ENCODE results near the gene ADI1.
"Not testable (repeated sequence)": the region's sequence is repeated elsewhere in the genome, so short reads cannot be mapped to it uniquely, and the experiment has no call there.

Gene ADI1

DNA sequence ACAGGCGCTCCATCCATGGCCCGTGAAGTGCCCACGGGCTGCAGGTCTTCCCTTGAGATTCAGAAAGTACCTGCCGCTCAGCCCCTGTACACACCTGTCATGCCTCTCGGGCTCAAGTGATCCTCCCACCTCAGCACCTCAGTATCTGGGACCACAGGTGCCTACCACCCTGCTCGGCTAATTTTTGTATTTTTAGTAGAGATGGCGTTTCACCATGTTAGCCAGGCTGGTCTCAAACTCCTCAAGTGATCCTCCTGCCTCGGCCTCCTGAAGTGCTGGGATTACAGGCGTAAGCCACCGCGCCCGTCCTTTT lies 26.9 kb downstream of the ADI1 start:
- DNase-seq, result not testable (repeated sequence)

DNA sequence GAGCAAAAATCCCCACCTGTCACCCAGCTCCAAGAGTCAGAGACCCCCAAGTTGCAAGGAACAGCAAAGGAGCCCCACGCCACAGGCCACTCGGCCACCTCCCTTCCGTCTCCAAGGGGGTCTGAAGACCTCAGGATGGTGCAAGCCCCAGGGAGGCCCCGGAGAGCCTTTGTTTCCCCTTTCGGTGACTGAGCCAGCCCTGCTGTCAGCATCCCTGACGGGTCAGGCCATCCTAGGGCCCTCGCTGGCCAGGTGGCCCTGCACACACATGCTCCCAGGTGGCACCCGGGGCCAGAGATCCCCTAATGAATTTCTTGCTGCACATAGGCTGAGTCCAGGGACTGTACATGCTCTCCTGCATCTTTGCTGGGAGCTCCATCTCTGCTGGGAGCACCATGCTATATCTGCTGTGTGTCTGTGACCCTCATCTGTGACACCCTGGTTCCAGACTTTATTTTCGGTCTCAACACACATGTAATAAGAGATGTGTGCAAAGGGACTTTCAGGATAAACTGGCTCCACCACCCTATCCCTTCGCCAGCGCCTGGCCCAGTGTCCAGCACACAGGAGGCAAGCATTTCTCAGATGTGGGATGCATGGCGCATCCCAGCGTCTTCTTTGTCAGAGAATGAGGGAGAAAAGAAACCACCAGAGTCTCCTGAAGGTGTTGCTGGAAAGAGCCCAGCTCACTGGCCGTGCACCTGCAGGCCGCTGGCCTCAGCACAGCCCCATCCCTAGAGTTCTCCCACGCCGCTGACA lies 27.4 kb downstream of the ADI1 start:
- DNase-seq, result no peak

DNA sequence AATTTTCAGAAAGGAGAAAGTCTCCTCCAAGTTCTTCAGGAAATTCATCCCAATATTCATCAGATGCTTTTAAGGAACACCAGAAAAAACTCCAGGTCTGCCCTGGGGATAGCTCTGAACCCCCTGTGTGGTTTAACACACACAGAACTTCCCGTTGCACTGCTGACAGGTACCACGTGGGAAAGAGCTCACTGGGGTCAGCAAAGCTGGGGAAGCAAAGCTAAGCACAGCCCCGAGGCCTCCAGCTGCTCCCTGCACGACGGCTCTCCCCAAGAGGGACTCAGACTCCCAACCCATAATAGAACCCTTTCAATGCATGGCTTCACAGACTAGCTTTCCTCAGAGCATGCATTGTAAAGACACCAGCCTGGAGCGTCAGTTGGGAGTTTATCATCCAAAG lies 28.0 kb downstream of the ADI1 start:
- no peak for DNase-seq

DNA sequence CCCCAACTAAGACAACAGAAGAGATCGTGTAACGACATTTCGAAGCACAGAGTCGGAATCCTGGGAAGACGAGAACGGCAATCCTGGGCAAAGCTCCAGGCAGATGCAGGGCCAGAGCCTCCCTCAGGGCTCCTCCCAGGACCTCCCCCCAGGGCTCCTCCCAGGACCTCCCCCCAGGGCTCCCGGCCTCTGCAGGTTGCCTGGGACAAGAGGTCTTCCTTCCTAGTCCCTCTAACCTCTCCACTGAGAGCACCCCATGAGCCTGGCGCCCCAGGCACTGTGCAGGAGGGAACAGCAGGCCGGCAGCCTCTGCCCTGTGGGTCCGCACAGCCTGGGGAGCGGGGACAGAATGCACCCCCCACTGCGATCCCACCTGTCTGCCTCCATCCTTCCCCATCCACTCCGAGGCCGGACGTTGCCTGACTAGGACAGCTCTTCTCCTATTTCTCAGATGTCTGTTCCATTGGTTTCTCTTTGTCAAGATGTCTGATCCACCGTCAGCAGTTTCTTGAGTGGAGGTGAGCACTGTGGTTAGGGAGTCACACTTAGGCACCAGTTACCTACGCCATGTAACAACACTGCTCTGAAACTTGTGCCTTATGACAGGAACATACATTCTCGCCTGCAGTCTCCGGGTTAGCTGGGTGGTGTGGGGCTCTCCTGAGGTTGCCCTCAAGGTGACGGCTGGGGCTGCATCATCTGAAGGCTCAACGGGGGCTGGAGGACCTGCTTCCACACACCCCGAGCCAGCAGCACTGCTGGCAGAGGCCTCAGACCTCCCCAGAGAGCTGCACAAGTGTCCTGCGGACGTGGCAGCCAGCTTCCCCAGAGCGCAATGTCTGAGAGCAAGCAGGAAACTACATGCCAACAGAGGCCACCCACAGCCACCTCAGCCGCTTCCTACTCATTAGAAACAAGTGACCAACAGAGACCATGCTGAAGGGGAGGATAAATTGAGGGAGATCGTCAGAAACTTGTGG lies 28.9 kb downstream of the ADI1 start:
- DNase-seq, result no peak

DNA sequence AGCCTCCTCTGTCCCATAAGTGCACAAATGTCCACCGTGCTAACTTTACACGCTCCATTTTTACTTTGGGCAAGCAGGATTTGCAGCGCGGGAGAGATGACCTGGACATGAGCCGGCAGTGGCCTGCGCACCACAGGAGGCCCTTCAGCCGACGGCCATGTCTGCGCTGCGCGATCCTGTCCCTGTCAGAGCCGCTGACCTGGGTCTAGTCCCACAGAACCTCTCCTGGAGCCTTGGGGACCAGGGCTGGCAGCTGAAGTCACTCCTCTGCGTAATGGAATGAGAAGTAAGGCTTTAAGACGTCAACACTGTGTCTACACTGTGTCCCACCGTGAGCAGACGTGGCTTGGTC lies 29.6 kb downstream of the ADI1 start:
- no peak for DNase-seq

DNA sequence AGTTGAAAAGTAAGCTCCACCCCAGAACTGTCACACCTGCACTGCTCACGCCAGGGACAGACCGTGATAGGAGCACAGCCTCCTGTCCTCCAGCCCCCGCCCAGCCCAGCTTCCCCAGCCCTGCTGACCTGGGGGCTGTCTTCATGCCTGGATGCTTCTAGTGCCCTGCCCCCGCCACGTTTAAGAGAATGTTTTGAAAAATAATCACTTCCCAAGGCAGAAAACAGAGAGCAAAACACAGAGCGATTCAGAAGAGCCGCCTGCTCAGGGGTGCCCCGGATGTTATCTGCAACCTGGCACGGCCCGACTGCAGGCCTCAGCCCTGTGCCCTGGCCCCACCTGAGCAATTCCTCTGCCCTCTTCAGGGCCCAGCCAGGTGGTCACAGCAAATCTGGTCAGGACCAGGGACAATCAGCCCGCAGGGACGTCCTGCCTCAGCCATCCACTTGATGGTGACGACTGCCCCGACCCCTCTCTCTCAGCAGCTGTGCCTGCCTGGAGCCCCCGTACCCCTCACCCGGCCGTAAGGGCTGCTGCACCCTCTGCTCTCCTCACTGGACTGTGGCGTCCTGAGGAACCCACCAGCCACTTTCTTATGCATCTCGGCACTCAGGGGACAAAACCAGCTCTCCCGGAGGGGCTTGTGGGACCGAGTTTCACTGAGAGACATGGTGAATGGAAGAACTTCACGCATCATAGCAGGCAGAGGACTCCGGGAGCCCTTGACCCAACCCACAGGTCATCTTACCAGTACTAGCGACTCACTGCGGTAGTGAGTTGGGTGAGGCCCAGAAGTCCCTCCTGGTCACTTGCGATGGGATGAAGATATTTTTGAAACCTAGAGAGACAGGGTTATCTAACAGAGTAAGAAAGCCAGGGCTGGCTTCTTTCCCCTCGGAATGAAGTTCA lies 30.2 kb downstream of the ADI1 start:
- DNase-seq, result no peak

DNA sequence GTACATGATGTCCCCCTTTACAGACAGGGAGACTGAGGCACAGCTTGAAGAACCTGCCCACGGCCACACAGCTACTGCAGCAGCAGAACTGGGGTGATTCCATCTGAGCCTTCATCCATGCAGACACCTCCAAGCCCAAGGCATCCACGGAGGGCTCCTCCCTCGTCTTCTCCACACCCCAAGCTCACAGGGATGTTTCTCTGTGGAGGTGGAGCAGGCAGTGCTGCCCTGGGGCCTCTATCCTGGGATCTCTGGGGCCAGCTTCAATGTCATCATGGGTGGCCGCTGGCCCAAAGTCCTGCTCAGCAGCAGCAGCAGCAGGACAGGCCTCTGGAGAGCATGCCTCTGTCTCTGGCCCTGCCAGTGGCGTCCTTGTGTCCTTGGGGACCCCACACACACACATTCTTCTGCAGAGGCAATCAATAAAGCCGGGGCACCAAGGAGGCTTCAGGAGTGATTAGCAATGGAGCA lies 31.2 kb downstream of the ADI1 start:
- DNase-seq, result no peak

DNA sequence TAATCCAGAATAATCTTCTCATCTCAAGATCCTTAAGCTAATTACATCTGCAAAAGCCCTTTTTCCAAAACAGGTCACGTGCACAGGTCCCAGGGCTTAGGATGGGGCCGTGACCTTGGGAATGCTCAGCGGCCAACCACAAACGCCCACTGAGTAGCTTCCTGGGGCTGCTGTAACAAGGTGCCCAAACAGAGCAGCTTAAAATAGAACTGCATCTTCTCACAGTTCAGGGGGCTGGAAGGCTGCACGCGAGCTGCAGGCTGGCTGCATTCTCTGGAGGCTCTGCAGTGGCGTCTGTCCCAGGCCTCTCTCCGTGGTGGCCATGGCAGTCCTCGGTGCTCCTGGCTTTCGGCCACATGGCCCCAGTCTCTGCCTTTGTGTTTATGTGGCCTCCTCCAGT lies 31.9 kb downstream of the ADI1 start:
- no peak for DNase-seq

DNA sequence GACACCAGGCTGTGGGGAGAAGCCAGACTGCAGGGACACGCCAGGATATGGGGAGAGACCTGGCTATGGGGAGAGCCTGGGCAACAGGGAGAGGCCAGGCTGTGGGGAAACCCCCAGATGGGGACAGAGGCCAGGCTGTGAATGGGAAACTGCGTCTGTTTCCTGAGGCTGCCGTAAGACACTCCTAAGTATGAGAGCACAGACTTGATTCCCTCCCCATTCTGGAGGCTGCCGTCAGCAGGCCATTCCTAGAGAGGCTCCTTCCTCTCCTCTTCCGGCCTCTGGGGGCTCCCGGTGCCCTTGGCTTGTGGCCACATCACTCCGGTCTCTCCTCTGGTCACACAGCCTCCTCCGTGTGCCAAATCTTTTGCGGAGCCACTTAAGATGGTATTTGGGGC lies 32.3 kb downstream of the ADI1 start:
- DNase-seq, result no peak

DNA sequence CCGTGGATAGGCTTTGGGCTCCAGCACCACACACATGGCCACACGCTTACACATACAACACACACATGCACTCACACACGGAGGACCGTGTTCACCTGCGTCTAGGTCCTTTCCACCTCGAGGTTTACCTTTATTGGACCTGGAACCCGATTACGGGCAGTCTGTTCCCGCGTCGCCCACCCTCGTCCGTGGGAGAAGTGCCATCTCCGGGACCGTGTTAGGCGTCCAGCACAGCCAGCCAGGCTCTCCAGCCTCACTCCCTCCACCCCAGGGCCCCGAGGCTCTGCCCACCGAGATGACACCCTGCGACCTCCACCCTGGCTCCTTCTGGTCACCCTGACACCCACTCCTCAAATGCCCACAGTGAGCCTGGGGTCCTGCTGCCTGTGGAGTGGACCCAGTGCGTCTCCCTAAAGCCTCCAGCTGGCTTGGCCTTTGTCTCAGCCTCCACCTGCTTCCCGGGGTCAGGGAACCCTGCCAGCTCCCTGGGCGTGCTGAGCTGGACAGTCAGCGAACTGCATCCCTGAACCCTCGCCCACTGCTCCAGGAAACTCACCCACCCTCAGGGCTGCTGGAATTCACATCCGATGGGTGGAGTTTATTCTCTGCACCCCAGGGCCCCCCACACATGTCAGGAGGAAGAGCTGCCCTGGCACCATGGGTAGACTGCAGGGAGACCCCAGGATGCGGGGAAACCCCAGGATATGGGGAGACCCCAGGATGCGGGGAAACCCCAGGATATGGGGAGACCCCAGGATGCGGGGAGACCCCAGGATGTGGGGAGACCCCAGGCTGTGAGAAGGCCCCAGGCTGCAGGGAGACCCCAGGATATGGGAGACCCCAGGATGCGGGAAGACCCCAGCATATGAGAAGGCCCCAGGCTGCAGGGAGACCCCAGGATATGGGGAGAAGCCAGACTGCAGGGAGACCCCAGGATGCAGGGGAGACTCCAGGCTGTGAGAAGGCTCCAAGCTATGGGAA lies 33.0 kb downstream of the ADI1 start:
- DNase-seq, result no peak

DNA sequence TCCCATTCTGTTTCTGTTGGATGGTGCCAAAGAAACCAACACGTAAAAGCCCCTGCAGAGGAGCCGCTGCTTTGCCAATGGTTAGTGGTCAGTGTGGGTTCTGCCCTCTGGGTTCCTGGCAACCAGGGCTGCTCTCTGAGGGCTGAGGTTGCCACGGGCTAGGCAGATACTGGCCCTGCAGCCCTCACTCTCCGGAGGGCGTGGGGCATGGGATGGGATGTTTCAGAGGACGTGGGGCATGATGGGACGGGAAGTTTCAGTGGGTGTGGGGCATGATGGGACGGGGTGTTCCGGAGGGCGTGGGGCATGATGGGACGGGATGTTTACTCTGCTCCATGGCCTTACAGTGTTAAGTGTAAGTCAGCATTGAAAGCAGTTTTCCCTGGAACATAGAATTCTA lies 34.2 kb downstream of the ADI1 start:
- no peak for DNase-seq

DNA sequence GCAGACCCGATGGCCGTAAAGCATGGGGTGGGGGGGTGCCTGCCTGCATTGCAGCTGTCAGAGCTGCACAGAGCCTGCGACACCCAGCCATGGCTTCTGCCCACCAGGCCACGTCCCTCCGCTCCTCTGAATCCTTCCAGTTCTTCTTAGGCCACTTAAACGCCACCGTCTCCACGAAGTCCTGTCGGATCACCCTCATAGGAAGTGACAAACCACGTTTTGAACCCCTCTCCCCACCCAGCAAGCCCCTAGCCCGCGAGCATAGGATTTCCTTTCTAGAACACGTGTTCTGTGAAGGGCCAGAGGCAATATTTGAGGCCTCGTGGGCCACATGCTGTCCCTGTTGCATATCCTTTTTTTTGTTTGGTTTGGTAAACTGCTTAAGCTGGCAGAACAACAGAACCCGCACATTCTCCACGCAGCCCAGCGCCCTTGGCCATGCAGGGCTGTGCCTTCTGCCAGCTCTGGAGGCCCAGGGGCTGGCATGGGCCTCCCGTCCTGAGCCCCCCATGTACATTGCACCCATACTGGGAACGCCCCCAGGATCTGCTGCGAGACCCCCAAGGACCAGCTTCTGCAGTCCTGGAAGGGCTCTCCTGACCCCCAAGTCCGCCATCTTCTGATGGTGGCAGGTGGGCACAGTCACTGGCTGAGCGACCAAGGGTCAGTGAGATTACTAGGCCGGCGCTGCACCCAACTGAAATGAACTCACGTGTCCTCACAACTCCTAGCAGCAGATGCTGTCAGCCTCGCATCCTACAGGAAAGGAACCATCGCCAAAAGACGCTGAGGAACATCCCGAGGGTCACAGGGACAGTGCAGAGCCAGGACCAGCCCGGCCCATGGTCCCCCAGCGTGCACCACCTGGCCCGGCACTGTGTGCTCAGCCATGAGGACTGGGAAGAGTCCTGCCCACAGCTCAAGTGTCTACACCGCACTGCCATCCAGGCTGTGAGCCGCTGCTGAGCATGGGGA lies 35.1 kb downstream of the ADI1 start:
- no peak for DNase-seq

DNA sequence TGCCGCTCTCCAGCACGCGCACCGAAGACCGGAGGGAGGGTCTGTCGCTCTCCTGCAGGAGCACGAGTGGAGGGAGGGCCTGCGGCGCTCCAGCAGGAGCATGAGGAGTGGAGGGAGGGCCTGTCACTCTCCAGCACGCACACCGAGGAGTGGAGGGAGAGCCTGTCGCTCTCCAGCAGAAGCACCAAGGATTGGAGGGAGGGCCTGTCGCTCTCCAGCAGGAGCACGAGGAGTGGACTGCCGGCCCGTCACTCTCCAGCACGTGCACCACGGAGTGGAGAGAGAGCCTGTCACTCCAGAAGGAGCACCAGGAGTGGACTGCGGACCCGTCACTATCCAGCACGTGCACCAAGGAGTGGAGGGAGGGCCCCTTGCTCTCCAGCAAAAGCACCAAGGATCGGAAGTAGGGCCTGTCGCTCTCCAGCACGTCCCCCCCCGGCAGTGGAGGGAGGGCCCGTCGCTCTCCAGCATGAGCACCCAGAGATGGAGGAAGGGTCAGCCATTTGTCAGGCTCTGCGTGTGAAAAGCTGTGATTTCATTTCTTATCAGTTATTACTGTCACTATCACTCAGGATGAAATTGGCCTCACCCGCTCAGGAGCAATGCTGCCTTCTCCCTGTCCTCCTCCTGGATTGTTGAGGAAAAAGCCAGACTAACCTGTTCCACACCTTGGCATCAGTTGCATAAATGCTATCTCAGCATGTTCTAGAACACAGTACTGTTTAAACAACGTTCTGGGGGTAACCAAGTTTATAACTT lies 35.9 kb downstream of the ADI1 start:
- no peak for DNase-seq

DNA sequence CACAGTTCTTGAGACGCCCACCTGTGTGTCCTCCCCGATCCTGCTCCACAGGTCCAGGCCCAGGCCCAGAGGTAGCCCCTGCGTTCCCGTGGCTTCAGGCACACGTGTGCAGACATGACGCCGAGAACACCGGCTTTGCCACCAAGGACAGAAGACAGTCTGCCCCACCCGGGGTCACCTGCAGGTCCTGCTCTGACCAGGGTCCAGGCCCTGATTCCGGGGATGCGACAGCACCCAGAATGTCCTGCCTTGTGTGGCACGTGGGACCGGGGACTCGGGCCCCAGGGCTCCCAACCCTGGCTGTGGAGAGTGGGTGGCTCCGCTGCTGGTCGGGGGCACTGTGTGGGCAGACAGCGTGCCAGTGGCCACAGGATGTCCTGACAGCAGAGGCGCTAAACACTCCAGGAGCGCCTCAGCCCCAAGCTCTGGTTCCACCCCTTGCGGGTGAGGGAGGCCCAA lies 36.9 kb downstream of the ADI1 start:
- no peak for DNase-seq

DNA sequence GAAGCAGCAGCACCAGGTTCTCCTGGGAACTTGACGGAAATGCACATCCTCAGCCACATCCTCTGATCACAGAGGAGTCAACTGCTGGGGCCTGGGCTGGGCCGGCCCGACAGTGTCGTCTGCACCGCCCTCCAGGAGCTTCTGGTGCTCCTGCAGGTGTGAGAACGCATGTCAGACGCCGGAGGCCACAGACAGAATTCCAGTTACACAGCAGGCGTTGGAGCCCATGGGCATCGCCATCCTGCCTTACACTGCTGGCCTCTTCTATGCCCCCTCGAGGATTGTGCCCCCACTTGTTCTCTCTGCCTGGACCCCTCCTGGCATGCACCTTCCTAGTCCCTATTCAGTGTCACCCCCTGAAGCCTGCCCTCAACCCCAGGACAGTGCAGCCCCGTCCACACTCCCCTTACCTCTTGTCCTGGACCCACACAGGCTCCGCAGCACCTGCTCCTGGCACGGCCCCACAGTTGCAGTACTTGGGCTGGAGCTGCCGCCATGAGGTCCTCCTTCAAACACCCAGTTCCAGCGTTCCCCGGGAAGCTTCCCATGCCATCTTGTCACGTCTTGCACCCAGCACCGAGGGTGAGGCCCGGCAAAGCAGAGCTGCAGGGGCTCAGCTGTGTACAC lies 37.5 kb downstream of the ADI1 start:
- DNase-seq, result no peak

DNA sequence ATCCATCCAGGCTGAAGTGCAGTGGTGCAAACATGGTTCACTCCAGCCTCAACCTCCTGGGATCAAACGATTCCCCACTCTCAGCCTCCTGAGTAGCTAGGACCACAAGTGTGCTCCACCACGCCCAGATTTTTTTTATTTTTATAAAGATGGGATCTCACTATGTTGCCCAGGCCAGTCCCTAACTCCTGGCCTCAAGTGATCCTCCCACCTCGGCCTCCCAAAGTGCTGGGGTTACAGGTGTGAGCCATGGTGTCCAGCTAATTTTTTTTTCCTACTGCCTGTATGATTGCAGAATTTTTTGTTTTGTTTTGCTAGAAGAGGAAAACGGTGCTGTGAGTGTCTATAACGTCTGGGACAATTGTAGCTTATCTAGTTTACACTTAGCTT lies 38.3 kb downstream of the ADI1 start:
- DNase-seq, result no peak

DNA sequence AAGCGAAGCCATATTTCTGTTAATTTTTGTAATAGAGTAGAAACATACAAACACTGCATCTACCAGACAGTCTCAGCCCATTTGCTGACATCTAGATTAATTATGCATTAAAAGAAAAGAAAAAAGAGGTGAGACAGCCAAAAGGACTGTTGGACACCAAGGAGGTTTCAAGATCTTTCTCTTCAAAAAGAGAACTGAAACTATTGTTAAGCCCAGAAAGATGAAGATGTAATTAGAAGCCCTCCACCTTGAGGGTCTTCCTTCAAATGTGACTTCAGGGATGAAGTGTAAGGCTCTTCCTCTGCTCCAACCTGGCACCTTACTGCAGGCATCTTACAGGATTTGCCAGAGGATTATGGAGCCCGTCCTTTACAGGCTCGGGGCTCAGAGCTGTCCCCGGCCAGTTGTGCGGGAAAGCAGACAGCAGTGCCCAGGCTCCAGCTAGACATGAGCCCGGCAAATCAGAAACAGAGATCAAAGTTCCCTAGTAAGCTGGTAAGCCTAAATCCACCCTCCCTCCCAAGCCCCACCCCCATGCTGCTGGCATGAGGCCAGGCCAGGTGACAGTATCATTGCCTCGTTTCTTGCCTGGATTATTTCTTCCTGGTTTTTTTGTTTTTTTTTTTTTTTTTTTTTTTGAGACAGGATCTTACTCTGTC lies 38.9 kb downstream of the ADI1 start:
- no peak for DNase-seq

DNA sequence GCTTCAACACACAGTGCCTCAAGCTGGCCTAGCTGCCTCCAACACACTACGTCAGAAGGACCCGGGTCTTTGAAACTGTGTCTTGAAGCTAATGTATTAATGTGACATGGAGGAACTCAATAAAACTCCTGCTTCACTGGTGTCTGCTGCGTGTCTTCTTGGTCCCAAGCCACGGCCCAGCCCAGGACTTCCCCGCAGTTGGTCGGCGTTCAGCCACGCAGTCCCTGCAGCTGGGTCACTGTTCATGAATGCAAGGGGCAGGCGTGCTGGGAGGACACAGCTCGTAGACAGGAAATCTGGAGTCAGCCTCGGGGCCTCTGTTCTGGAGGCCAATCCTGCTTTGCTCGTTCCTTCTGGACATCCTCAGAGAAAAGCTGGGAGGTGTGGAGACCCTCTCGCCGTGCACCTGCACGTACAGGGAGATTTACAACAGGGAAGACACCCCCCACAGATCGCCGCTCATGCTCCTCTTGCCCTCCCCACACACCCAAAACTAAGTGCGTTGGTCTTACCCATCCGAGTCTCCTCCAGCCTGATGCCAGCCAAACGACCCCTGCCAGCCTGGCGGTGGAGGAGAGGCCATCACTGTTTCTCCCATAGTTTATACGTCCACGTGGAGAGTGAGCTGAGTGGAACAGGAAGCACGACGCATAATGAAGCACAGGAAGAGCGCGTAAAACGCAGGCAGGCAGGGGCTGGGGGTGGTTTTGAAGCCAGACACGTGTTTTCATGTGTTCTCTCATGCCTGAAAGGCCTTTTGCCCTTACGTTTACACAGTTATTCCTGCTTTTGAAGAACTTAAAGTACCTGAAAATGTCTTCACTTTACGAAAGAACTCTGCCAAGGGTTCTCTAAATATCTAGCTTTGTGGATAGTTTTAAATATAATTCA lies 39.7 kb downstream of the ADI1 start:
- no peak for DNase-seq

Data from activated naive CD4-positive, alpha-beta T cell treated with anti-CD3 and anti-CD28 coated beads, Interleukin-2, amount 50 U/mL, for 16 hours (primary cell).